ENCODE results near the gene TRMT11. TPM values are rescaled to one million over a fixed set of nuclear protein-coding genes. Genes with fewer than 3 reads are reported as not detected.

The TRMT11 gene
- total and polyA plus RNA-seq, 2 of the 8 experiments (the other 6 are each of a cell fraction or from before 2014, with no cell fraction given): 19.7 to 32.4 TPM

DNA sequence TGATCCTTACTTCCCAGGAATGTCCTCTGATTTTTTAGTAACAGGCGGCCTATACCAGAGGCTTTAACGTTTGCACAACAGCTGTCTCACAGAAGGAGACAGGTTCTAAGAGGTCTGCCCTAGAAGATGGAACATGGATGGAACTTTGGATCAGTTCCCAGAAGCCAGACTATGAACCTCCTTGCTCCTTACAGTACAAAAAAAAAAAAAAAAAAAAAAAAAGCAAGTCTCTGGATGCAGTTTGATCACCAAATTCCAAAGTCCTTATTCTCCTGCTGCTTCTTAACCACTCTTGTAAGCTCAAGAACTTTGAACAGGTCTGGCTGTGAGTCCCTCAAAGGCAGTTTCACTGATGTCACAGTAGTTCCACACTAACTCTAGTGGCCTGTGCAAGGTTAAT, 2.0 kb upstream of the TRMT11 start:
- H3K4me3 ChIP-seq (ENCODE audit: extremely low read depth in 1 of 4, insufficient read depth in 2 of 4, low read depth in 3 of 4, low read length in 4 of 4): no peak overlapping the region
- H3K4me1 ChIP-seq (replicated peaks in 1 of 4; ENCODE audit: control insufficient read depth in 3 of 4, insufficient read depth in 4 of 4, low read length in 3 of 4): peaks cover 0 to 9% (median 3%) of the 10 kb centered on the region in 4 experiments; a peak in 4 of 7 replicates
- H3K14ac ChIP-seq (ENCODE audit: insufficient read length): no peak overlapping the region
- H3K9me3 ChIP-seq (ENCODE audit: insufficient read depth in 2 of 2, low read depth in 1 of 2, low read length in 1 of 2): no peaks in the 10 kb centered on the region
- no peaks in the 10 kb centered on the region; the same call in 1 of the 2 replicates for H3K79me1 ChIP-seq (ENCODE audit: low read depth, low read length)
- H3K4me2 ChIP-seq (ENCODE audit: insufficient read depth in 1 of 2, low read depth in 2 of 2, low read length in 2 of 2): no peak overlapping the region
- H3K4ac ChIP-seq (replicated peaks; ENCODE audit: insufficient read length, low read depth, low read length): no peak overlapping the region
- H3K18ac ChIP-seq (ENCODE audit: extremely low read depth, low read length): no peak overlapping the region
- no peaks in the 10 kb centered on the region for H3K27me3 ChIP-seq (replicated peaks in 1 of 4; ENCODE audit: control insufficient read depth in 3 of 4, extremely low read depth in 1 of 4, insufficient read depth in 3 of 4, low read length in 3 of 4)
- no peak overlapping the region for H2BK15ac ChIP-seq (ENCODE audit: low read length)
- H2BK5ac ChIP-seq (ENCODE audit: low read depth, low read length): no peak overlapping the region
- no peak overlapping the region for H3K27ac ChIP-seq (ENCODE audit: low read depth, low read length)
- H2BK12ac ChIP-seq (ENCODE audit: low read depth, low read length): no peak overlapping the region
- H4K91ac ChIP-seq (replicated peaks; ENCODE audit: insufficient read length, low read length): no peak overlapping the region
- H4K5ac ChIP-seq (ENCODE audit: insufficient read length, low read depth, low read length): no peak overlapping the region
- H3K23ac ChIP-seq (ENCODE audit: insufficient read length): no peak overlapping the region
- H4K20me1 ChIP-seq (replicated peaks in 1 of 2; ENCODE audit: control insufficient read depth in 1 of 2, insufficient read depth in 2 of 2, low read length in 2 of 2): no peaks in the 10 kb centered on the region
- H2AK5ac ChIP-seq (ENCODE audit: low read depth, low read length): no peak overlapping the region
- POLR2A ChIA-PET (ENCODE audit: partially characterized antibody): interaction anchor here (0.5 kb wide), 1 partner anchor 86 kb away, joined by 3 read pairs; no protein-coding TSS in a partner anchor
- H3K56ac ChIP-seq (replicated peaks; ENCODE audit: insufficient read length, low read depth, low read length): no peak overlapping the region
- peaks cover 3 to 36% of the 10 kb centered on the region in 2 experiments; a peak in 3 of 4 replicates for H3K79me2 ChIP-seq (ENCODE audit: control insufficient read depth in 1 of 2, insufficient read depth in 2 of 2, low read length in 2 of 2)
- no peaks in the 10 kb centered on the region for H3K36me3 ChIP-seq (ENCODE audit: control insufficient read depth in 2 of 4, insufficient read depth in 4 of 4, low read length in 3 of 4)
- no peak for FAIRE-seq
- no peak for DNase-seq (ENCODE audit: low read depth in 1 of 2, low spot score in 2 of 2)
- CTCF ChIA-PET (ENCODE audit: partially characterized antibody): interaction anchor here (1.4 to 2.8 kb wide), 3 partner anchors 10 to 674 kb away, joined by 3 to 11 read pairs (median 5); no protein-coding TSS in a partner anchor
- H3K9ac ChIP-seq (replicated peaks in 1 of 4; ENCODE audit: extremely low read depth in 1 of 4, low read depth in 3 of 4, low read length in 3 of 4): no peak overlapping the region
- H4K8ac ChIP-seq (ENCODE audit: extremely low read depth, insufficient read depth, low read length): no peak overlapping the region
- H2AFZ ChIP-seq (ENCODE audit: low read length): no peak overlapping the region
- H2BK120ac ChIP-seq (replicated peaks; ENCODE audit: low read depth, low read length): no peak overlapping the region
- H2BK20ac ChIP-seq (ENCODE audit: low read length): no peak overlapping the region
- H3K23me2 ChIP-seq (ENCODE audit: low read depth, low read length): peaks cover 11% of the 10 kb centered on the region
- 95% methylated on average over 2 of the region's 2 CpGs; no CpG with 5 or more reads in 1 of the 2 experiments for WGBS, 2 experiments (ENCODE audit: extremely low coverage in 1 of 2, insufficient coverage in 1 of 2, insufficient read length in 1 of 2, insufficient replicate concordance in 2 of 2, low coverage in 1 of 2, low lambda C conversion rate in 2 of 2, missing lambda C conversion rate in 1 of 2)
- TF ChIP-seq CHD1 (IDR thresholded peaks at IDR 0.05; ENCODE audit: low read depth, low read length): no peak
- TF ChIP-seq, protein P1, sequence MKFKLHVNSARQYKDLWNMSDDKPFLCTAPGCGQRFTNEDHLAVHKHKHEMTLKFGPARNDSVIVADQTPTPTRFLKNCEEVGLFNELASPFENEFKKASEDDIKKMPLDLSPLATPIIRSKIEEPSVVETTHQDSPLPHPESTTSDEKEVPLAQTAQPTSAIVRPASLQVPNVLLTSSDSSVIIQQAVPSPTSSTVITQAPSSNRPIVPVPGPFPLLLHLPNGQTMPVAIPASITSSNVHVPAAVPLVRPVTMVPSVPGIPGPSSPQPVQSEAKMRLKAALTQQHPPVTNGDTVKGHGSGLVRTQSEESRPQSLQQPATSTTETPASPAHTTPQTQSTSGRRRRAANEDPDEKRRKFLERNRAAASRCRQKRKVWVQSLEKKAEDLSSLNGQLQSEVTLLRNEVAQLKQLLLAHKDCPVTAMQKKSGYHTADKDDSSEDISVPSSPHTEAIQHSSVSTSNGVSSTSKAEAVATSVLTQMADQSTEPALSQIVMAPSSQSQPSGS (IDR thresholded peaks at IDR 0.05; ENCODE audit: low read length): no peak
